C4-2B (cell line): ENCODE measurements around the gene WNT1.

Experiments used
- ZFX ChIP-seq: fragments of 450-650 bp; IDR thresholded peaks from 2 replicates; pipeline ENCODE4 v1.6.1; 2017
- TF ChIP-seq, protein P1 (sequence below): fragments of 450-650 bp; conservative IDR thresholded peaks from 2 replicates; pipeline ENCODE4 v1.5.1; 2017; ENCODE audit warnings: mild to moderate bottlenecking

- TF ChIP-seq, protein P1, sequence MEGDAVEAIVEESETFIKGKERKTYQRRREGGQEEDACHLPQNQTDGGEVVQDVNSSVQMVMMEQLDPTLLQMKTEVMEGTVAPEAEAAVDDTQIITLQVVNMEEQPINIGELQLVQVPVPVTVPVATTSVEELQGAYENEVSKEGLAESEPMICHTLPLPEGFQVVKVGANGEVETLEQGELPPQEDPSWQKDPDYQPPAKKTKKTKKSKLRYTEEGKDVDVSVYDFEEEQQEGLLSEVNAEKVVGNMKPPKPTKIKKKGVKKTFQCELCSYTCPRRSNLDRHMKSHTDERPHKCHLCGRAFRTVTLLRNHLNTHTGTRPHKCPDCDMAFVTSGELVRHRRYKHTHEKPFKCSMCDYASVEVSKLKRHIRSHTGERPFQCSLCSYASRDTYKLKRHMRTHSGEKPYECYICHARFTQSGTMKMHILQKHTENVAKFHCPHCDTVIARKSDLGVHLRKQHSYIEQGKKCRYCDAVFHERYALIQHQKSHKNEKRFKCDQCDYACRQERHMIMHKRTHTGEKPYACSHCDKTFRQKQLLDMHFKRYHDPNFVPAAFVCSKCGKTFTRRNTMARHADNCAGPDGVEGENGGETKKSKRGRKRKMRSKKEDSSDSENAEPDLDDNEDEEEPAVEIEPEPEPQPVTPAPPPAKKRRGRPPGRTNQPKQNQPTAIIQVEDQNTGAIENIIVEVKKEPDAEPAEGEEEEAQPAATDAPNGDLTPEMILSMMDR, result no peak
- TF ChIP-seq ZFX, result no peak
These were observed 50.6 kb downstream of the WNT1 start for GRCh38 chr12:49028666-49029275.
